IMR-90 (cell line): Measurements from ENCODE around the gene GAS7.

Experiments used
- MAZ ChIP-seq: IDR thresholded peaks from 2 replicates; pipeline ENCODE4 v1.6.1; 2012; ENCODE audit warnings: low read depth, mild to moderate bottlenecking, low read length, improper control_type of control experiment, moderate library complexity, borderline replicate concordance
- POLR2A ChIP-seq: IDR thresholded peaks from 2 replicates; pipeline ENCODE4 v1.6.1; 2012; ENCODE audit warnings: mild to moderate bottlenecking, low read depth, low read length
- RAD21 ChIP-seq: IDR thresholded peaks from 2 replicates; pipeline ENCODE4 v1.6.1; 2012; ENCODE audit warnings: low read length, improper control_type of control experiment
- RFX5 ChIP-seq: IDR thresholded peaks from 2 replicates; pipeline ENCODE4 v1.8.0; 2012; ENCODE audit warnings: low read depth, mild to moderate bottlenecking, low read length, moderate library complexity
- TF ChIP-seq, protein P1 (sequence below): conservative IDR thresholded peaks from 2 replicates; pipeline ENCODE4 v1.5.1; 2012; ENCODE audit warnings: mild to moderate bottlenecking, low read depth, low read length, improper control_type of control experiment

DNA sequence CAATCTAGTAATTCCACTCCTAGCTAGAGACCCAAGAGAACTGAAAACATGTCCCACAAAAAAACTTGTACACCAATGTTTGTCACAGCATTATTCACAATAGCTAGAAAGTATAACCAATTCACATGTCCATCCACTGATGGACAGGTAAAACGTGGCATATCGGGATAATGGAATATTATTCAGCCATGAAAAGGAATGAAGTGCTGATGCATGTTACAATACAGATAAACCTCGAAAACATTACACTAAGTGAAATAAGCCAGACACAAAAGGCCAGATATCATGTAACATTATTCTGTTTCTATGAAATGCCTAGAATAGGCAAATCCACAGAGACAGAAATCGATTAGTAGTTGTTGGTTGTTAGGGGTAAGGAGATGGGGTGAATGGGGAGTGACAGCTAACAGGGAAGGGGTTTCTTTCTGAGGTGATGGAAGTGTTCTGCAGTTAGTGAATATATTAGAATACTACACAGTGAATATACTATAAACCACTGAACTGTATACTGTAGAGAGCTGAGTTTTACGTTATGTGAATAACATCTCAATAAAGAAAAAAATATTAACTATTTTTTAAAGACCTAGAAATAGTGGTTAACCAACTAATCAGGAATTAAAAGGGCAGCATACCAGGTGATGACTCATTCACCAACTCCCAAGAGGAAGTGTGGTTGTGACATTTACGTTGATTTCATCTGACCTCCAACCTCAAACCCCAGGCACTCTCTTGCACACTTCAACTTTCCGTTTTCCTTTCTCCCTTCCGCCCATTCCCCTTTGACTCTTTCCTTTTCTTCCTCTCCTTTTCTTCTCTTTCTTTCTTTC lies 48.6 kb downstream of the GAS7 start:
- TF ChIP-seq RAD21 (no peak), MAZ (no peak), POLR2A (no peak), RFX5 (no peak)
- TF ChIP-seq, protein P1, sequence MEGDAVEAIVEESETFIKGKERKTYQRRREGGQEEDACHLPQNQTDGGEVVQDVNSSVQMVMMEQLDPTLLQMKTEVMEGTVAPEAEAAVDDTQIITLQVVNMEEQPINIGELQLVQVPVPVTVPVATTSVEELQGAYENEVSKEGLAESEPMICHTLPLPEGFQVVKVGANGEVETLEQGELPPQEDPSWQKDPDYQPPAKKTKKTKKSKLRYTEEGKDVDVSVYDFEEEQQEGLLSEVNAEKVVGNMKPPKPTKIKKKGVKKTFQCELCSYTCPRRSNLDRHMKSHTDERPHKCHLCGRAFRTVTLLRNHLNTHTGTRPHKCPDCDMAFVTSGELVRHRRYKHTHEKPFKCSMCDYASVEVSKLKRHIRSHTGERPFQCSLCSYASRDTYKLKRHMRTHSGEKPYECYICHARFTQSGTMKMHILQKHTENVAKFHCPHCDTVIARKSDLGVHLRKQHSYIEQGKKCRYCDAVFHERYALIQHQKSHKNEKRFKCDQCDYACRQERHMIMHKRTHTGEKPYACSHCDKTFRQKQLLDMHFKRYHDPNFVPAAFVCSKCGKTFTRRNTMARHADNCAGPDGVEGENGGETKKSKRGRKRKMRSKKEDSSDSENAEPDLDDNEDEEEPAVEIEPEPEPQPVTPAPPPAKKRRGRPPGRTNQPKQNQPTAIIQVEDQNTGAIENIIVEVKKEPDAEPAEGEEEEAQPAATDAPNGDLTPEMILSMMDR, result no peak
